Fibroblast of lung (primary cell): ENCODE measurements around the gene PEX14. TPM values are rescaled to one million over a fixed set of nuclear protein-coding genes. Genes with fewer than 3 reads are reported as not detected.
A peak's percentile ranks its signal among the peaks of the same experiment; 100 is the strongest.

Source experiments
- DNase-seq, 2 donors: peaks; one replicate each; pipeline versions ENCODE4 v3.0.0 to v3.0.0-alpha.2; 2010; ENCODE audit warnings: low read depth in 2 of 2
- H2AFZ ChIP-seq: 2 replicates; pipeline ENCODE4 v1.5.1; 2012; ENCODE audit warnings: low read length, control low read depth, inconsistent platforms
- H3K27ac ChIP-seq: 2 replicates; pipeline ENCODE4 v1.5.1; 2011; ENCODE audit warnings: low read length, control low read depth; ENCODE audit not compliant: insufficient read depth
- H3K27me3 ChIP-seq: 2 replicates; pipeline ENCODE4 v1.5.1; 2011; ENCODE audit warnings: mild to moderate bottlenecking, low read length; ENCODE audit not compliant: control insufficient read depth, insufficient read depth
- H3K36me3 ChIP-seq: 2 replicates; pipeline ENCODE4 v1.5.1; 2011; ENCODE audit warnings: low read length; ENCODE audit not compliant: control insufficient read depth, insufficient read depth
- H3K4me1 ChIP-seq: 2 replicates; pipeline ENCODE4 v1.5.1; 2011; ENCODE audit warnings: low read length; ENCODE audit not compliant: control insufficient read depth, insufficient read depth; ENCODE audit errors: extremely low read depth
- H3K4me2 ChIP-seq: 2 replicates; pipeline ENCODE4 v1.5.1; 2011; ENCODE audit warnings: low read length, control low read depth; ENCODE audit not compliant: insufficient read depth; ENCODE audit errors: extremely low read depth
- H3K4me3 ChIP-seq, 4 experiments: fragments of 200-600 bp in 1 of 4; sonication (generic) in 1 of 4; replicated peaks in 1 of 4; 2 replicates each; pipeline ENCODE4 v1.5.1; 2011 to 2016; ENCODE audit warnings: low read length in 4 of 4, low read depth in 3 of 4, mild to moderate bottlenecking in 3 of 4, control low read depth in 2 of 4, inconsistent platforms in 1 of 4, mixed read lengths in 1 of 4; ENCODE audit not compliant: insufficient read depth in 1 of 4; ENCODE audit errors: control extremely low read depth in 1 of 4
- H3K79me2 ChIP-seq: 2 replicates; pipeline ENCODE4 v1.5.1; 2012; ENCODE audit warnings: mild to moderate bottlenecking, low read length, inconsistent platforms; ENCODE audit not compliant: control insufficient read depth, insufficient read depth
- H3K9ac ChIP-seq: 2 replicates; pipeline ENCODE4 v1.5.1; 2011; ENCODE audit warnings: mild to moderate bottlenecking, low read length, control low read depth; ENCODE audit not compliant: insufficient read depth
- H3K9me3 ChIP-seq: 2 replicates; pipeline ENCODE4 v1.5.1; 2012; ENCODE audit warnings: low read depth, low read length; ENCODE audit not compliant: control insufficient read depth, insufficient read depth
- H4K20me1 ChIP-seq: 2 replicates; pipeline ENCODE4 v1.5.1; 2011; ENCODE audit warnings: low read length; ENCODE audit not compliant: control insufficient read depth, insufficient read depth; ENCODE audit errors: extremely low read depth
- EZH2 ChIP-seq: IDR thresholded peaks from 2 replicates; pipeline ENCODE4 v1.5.1; 2012; ENCODE audit warnings: low read length, control low read depth, mild to moderate bottlenecking; ENCODE audit errors: missing control alignments
- polyA plus RNA-seq, 2 donors: library from polyadenylated mRNA; depleted of rRNA in 1 of 2; stranded (reverse) in 1 of 2; unstranded in 1 of 2; fragments of >200 nt; gene quantifications; 2 replicates each; pipeline ENCODE4 v1.2.1, GENCODE V29; 2011 to 2012; ENCODE audit warnings: missing spikeins in 1 of 2
- total RNA-seq: library from RNA; depleted of rRNA; stranded (reverse); fragments of >200 nt; gene quantifications from 2 replicates; pipeline ENCODE4 v1.2.1, GENCODE V29; 2014
- TF ChIP-seq, protein P1 (sequence below), 2 donors: IDR thresholded peaks in 1 of 2; conservative IDR thresholded peaks in 1 of 2; 1 replicate in 1 of 2; 2 replicates in 1 of 2; pipeline ENCODE4 v1.5.1; 2011 to 2012; ENCODE audit warnings: low read length in 2 of 2, control low read depth in 1 of 2, inconsistent platforms in 1 of 2, low read depth in 1 of 2, mild to moderate bottlenecking in 1 of 2

PEX14 gene
- total and polyA plus RNA-seq, 2 donors (not counting 1 experiment from before 2014, with no cell fraction given), result 10.3 to 11.4 TPM

DNA sequence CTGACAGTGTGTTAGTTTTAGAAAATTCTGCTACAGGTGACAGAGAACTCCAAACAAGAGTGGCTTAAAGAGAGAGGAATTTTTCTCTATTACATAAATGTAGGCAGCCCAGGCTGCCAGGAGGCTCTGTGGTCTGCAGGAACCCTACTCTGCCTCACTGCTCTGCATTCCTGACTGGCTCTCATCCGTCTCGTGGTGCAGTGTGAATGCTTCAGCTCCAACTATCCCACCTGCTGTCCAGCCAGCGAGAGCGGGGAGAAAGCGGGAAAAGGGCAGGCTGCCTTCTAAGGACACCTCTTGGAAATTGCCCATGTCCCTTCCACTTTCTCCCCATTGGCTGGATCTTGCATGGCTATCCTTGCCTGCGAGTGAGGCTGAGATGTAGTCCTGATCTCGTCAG lies 131.3 kb downstream of the PEX14 start:
- H2AFZ ChIP-seq, result no peak overlapping the region
- H3K27ac ChIP-seq, result no peak overlapping the region
- DNase-seq, result peak in 1 of 2 donors; percentile 71
- TF ChIP-seq, protein P1, sequence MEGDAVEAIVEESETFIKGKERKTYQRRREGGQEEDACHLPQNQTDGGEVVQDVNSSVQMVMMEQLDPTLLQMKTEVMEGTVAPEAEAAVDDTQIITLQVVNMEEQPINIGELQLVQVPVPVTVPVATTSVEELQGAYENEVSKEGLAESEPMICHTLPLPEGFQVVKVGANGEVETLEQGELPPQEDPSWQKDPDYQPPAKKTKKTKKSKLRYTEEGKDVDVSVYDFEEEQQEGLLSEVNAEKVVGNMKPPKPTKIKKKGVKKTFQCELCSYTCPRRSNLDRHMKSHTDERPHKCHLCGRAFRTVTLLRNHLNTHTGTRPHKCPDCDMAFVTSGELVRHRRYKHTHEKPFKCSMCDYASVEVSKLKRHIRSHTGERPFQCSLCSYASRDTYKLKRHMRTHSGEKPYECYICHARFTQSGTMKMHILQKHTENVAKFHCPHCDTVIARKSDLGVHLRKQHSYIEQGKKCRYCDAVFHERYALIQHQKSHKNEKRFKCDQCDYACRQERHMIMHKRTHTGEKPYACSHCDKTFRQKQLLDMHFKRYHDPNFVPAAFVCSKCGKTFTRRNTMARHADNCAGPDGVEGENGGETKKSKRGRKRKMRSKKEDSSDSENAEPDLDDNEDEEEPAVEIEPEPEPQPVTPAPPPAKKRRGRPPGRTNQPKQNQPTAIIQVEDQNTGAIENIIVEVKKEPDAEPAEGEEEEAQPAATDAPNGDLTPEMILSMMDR (conservative IDR thresholded peaks at IDR 0.05 in 1 of 2, IDR thresholded peaks at IDR 0.05 in 1 of 2; ENCODE audit: low read depth in 1 of 2, low read length in 2 of 2), result no peak
- TF ChIP-seq EZH2, result no peak
- no peaks in the 10 kb centered on the region for H3K9me3 ChIP-seq
- H3K36me3 ChIP-seq, result no peaks in the 10 kb centered on the region
- no peaks in the 10 kb centered on the region for H4K20me1 ChIP-seq
- H3K27me3 ChIP-seq, result no peaks in the 10 kb centered on the region
- H3K4me1 ChIP-seq, result no peaks in the 10 kb centered on the region
- H3K4me2 ChIP-seq, result no peak overlapping the region
- H3K9ac ChIP-seq, result no peak overlapping the region
- H3K4me3 ChIP-seq, result no peak overlapping the region
- no peaks in the 10 kb centered on the region for H3K79me2 ChIP-seq

DNA sequence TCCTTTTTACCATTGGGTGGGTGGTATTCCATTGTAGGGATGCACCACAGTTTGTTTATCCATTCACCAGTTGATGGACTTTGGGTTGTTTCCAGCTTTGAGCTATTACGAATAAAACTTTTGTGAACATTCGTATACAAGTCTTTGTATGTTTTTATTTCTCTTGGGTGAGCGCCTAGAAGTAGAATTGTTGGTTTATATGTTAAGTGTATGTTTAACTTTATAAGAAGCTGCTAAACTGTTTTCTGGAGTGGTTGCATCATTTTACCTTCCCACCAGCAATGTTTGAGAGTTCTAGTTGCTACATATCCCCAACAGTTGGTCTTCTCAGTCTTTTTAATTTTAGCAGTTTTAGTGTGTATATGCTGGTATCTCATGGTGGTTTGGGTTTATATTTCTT lies 132.5 kb downstream of the PEX14 start:
- Histone ChIP-seq H3K4me1 (no peaks in the 10 kb centered on the region), H3K79me2 (no peaks in the 10 kb centered on the region), H3K27me3 (no peaks in the 10 kb centered on the region), H3K9me3 (no peaks in the 10 kb centered on the region), H2AFZ (no peak overlapping the region), H3K27ac (no peak overlapping the region), H3K4me3 (no peak overlapping the region), H3K9ac (no peak overlapping the region), H3K36me3 (no peaks in the 10 kb centered on the region), H4K20me1 (no peaks in the 10 kb centered on the region), H3K4me2 (no peak overlapping the region)
- peak; percentile 20 to 82 for DNase-seq
- TF ChIP-seq, protein P1 (conservative IDR thresholded peaks at IDR 0.05 in 1 of 2, IDR thresholded peaks at IDR 0.05 in 1 of 2; ENCODE audit: low read depth in 1 of 2, low read length in 2 of 2), result no peak
- no peak for TF ChIP-seq EZH2

DNA sequence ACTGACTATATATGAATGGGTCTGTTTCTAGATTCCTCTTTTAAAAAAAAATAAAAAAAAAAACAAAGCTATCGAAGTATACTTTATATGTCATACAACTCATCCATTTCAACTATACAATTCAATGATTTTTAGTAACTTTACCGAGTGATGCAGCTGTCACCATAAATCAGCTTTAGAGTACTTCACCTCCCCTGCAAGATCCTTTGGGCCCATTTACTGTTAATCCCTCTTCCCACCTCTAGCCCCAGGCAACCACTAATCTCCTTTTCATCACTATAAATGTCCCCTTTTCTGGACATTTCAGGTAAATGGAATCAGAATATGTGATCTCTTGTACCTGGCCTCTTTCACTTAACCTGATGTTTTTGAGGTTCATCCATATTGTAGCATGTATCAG lies 133.9 kb downstream of the PEX14 start:
- Histone ChIP-seq H3K4me3 (no peak overlapping the region), H3K9me3 (no peaks in the 10 kb centered on the region), H3K27me3 (no peaks in the 10 kb centered on the region), H3K4me2 (no peak overlapping the region), H4K20me1 (no peaks in the 10 kb centered on the region), H3K36me3 (no peaks in the 10 kb centered on the region), H3K4me1 (no peaks in the 10 kb centered on the region), H3K9ac (no peak overlapping the region), H3K79me2 (no peaks in the 10 kb centered on the region), H2AFZ (no peak overlapping the region), H3K27ac (no peak overlapping the region)
- no peak for TF ChIP-seq EZH2
- TF ChIP-seq, protein P1 (conservative IDR thresholded peaks at IDR 0.05 in 1 of 2, IDR thresholded peaks at IDR 0.05 in 1 of 2; ENCODE audit: low read depth in 1 of 2, low read length in 2 of 2), result no peak
- no peak for DNase-seq
